IMR-90 (cell line): ENCODE measurements around the gene COX6B1. TPM values are rescaled to one million over a fixed set of nuclear protein-coding genes. Genes with fewer than 3 reads are reported as not detected.

Experiments
- ATAC-seq: fragments of 200-7000 bp; cut with Tn5 transposase; 2 replicates; pipeline ENCODE4 v1.9.1; 2020; ENCODE audit warnings: low read depth, mild to moderate bottlenecking, moderate library complexity
- BruUV-seq: library from RNA; stranded (reverse); fragments of 400-500 nt; replicated peaks from 2 replicates; lab custom pipeline; 2021; lab: Mats Ljungman, UMichigan
- CTCF ChIA-PET: fragments of 300-600 bp; formaldehyde crosslinking; extraction: SDS; loops from one replicate; lab custom pipeline; 2021; ENCODE audit warnings: antibody characterized with exemption; lab: Yijun Ruan, JAX
- POLR2A ChIA-PET: fragments of 300-600 bp; sonication (Branson Sonifier 250); formaldehyde crosslinking; loops from one replicate; lab custom pipeline; 2022; ENCODE audit warnings: antibody characterized with exemption; ENCODE audit not compliant: unreplicated experiment; lab: Charles Lee
- DNase-seq: peaks from one replicate; pipeline ENCODE4 v3.0.0; 2013
- H2AFZ ChIP-seq: replicated peaks from 2 replicates; pipeline ENCODE3; 2013; ENCODE audit warnings: low read length, mild to moderate bottlenecking; ENCODE audit not compliant: poor library complexity
- H2AK5ac ChIP-seq: 2 replicates; pipeline ENCODE4 v1.6.1; 2013; ENCODE audit warnings: low read depth, low read length, inconsistent platforms
- H2AK9ac ChIP-seq: replicated peaks from 2 replicates; pipeline ENCODE3; 2013; ENCODE audit warnings: mild to moderate bottlenecking, low read depth, low read length, moderate library complexity; ENCODE audit not compliant: poor library complexity
- H2BK120ac ChIP-seq: 2 replicates; pipeline ENCODE4 v1.6.1; 2013; ENCODE audit warnings: low read depth, low read length, inconsistent platforms
- H2BK15ac ChIP-seq: 3 replicates; pipeline ENCODE4 v1.6.1; 2013; ENCODE audit warnings: low read depth, low read length, inconsistent platforms
- H2BK20ac ChIP-seq: 2 replicates; pipeline ENCODE4 v1.6.1; 2013; ENCODE audit warnings: low read depth, mild to moderate bottlenecking, inconsistent platforms, low read length, moderate library complexity
- H2BK5ac ChIP-seq: 2 replicates; pipeline ENCODE4 v1.6.1; 2013; ENCODE audit warnings: mild to moderate bottlenecking, low read depth, low read length, inconsistent platforms; ENCODE audit not compliant: poor library complexity, severe bottlenecking
- H3K14ac ChIP-seq: replicated peaks from 2 replicates; pipeline ENCODE4 v1.6.1; 2013; ENCODE audit warnings: low read depth, low read length, inconsistent platforms
- H3K18ac ChIP-seq: 2 replicates; pipeline ENCODE4 v1.6.1; 2013; ENCODE audit warnings: low read depth, low read length, control low read depth
- H3K23ac ChIP-seq: 2 replicates; pipeline ENCODE4 v1.6.1; 2013; ENCODE audit warnings: low read depth, low read length, inconsistent platforms
- H3K27ac ChIP-seq: 2 replicates; pipeline ENCODE4 v1.5.1; 2013; ENCODE audit warnings: mild to moderate bottlenecking, control low read depth, low read length; ENCODE audit not compliant: insufficient read depth
- H3K27me3 ChIP-seq: 2 replicates; pipeline ENCODE4 v1.6.1; 2013; ENCODE audit warnings: low read length; ENCODE audit not compliant: control insufficient read depth, insufficient read depth
- H3K36me3 ChIP-seq: 2 replicates; pipeline ENCODE4 v1.6.1; 2013; ENCODE audit warnings: low read length, mixed read lengths; ENCODE audit not compliant: control insufficient read depth, insufficient read depth
- H3K4ac ChIP-seq: 2 replicates; pipeline ENCODE4 v1.6.1; 2013; ENCODE audit warnings: low read depth, low read length, inconsistent platforms
- H3K4me1 ChIP-seq: 2 replicates; pipeline ENCODE4 v1.6.1; 2013; ENCODE audit warnings: low read length, mixed read lengths; ENCODE audit not compliant: control insufficient read depth, insufficient read depth
- H3K4me2 ChIP-seq: 2 replicates; pipeline ENCODE4 v1.6.1; 2013; ENCODE audit warnings: low read depth, mild to moderate bottlenecking, control low read depth, low read length, moderate library complexity
- H3K4me3 ChIP-seq: 2 replicates; pipeline ENCODE4 v1.5.1; 2013; ENCODE audit warnings: low read depth, mild to moderate bottlenecking, control low read depth, low read length, moderate library complexity; ENCODE audit not compliant: insufficient read depth
- H3K56ac ChIP-seq: 2 replicates; pipeline ENCODE4 v1.6.1; 2013; ENCODE audit warnings: low read length, inconsistent platforms; ENCODE audit not compliant: insufficient read depth; ENCODE audit errors: extremely low read depth
- H3K79me1 ChIP-seq, 2 experiments: 2 replicates each; pipeline ENCODE4 v1.6.1; 2013; ENCODE audit warnings: low read length in 2 of 2, inconsistent platforms in 1 of 2, low read depth in 1 of 2
- H3K9ac ChIP-seq: 2 replicates; pipeline ENCODE4 v1.6.1; 2013; ENCODE audit warnings: low read depth, low read length, control low read depth
- H3K9me1 ChIP-seq: 2 replicates; pipeline ENCODE4 v1.6.1; 2013; ENCODE audit warnings: low read length, inconsistent platforms; ENCODE audit not compliant: insufficient read depth
- H3K9me3 ChIP-seq: 2 replicates; pipeline ENCODE4 v1.6.1; 2013; ENCODE audit warnings: low read length; ENCODE audit not compliant: control insufficient read depth, insufficient read depth
- H4K20me1 ChIP-seq: 2 replicates; pipeline ENCODE4 v1.6.1; 2013; ENCODE audit warnings: low read length, inconsistent platforms; ENCODE audit not compliant: insufficient read depth
- H4K5ac ChIP-seq: 2 replicates; pipeline ENCODE4 v1.6.1; 2013; ENCODE audit warnings: mild to moderate bottlenecking, low read depth, low read length, control low read depth
- H4K8ac ChIP-seq, 2 experiments: 2 replicates each; pipeline ENCODE4 v1.6.1; 2013; ENCODE audit warnings: low read depth in 2 of 2, low read length in 2 of 2, control low read depth in 1 of 2, inconsistent platforms in 1 of 2
- H4K91ac ChIP-seq: 2 replicates; pipeline ENCODE4 v1.6.1; 2013; ENCODE audit warnings: low read depth, low read length, inconsistent platforms; ENCODE audit not compliant: insufficient read depth
- BHLHE40 ChIP-seq: fragments of 150-350 bp; IDR thresholded peaks from 2 replicates; pipeline ENCODE4 v1.6.1; 2016; ENCODE audit warnings: mild to moderate bottlenecking, low read depth, low read length
- CEBPB ChIP-seq: IDR thresholded peaks from 2 replicates; pipeline ENCODE4 v1.6.1; 2012; ENCODE audit warnings: low read depth, low read length, improper control_type of control experiment
- CHD1 ChIP-seq: IDR thresholded peaks from 2 replicates; pipeline ENCODE4 v1.6.1; 2012; ENCODE audit warnings: low read depth, low read length, improper control_type of control experiment
- FOS ChIP-seq: fragments of 150-350 bp; IDR thresholded peaks from 2 replicates; pipeline ENCODE4 v1.6.1; 2016; ENCODE audit warnings: low read depth, low read length
- MAFK ChIP-seq: IDR thresholded peaks from 2 replicates; pipeline ENCODE4 v1.6.1; 2012; ENCODE audit warnings: low read depth, low read length, improper control_type of control experiment
- MAZ ChIP-seq: IDR thresholded peaks from 2 replicates; pipeline ENCODE4 v1.6.1; 2012; ENCODE audit warnings: low read depth, mild to moderate bottlenecking, low read length, improper control_type of control experiment, moderate library complexity, borderline replicate concordance
- MXI1 ChIP-seq: IDR thresholded peaks from 2 replicates; pipeline ENCODE4 v1.6.1; 2012; ENCODE audit warnings: low read depth, mild to moderate bottlenecking, low read length, moderate library complexity, borderline replicate concordance
- NFE2L2 ChIP-seq: fragments of 150-350 bp; IDR thresholded peaks from 2 replicates; pipeline ENCODE4 v1.6.1; 2016; ENCODE audit warnings: low read depth, mild to moderate bottlenecking, low read length
- POLR2A ChIP-seq: IDR thresholded peaks from 2 replicates; pipeline ENCODE4 v1.6.1; 2012; ENCODE audit warnings: mild to moderate bottlenecking, low read depth, low read length
- RAD21 ChIP-seq: IDR thresholded peaks from 2 replicates; pipeline ENCODE4 v1.6.1; 2012; ENCODE audit warnings: low read length, improper control_type of control experiment
- RCOR1 ChIP-seq: IDR thresholded peaks from 2 replicates; pipeline ENCODE4 v1.6.1; 2012; ENCODE audit warnings: mild to moderate bottlenecking, low read length, improper control_type of control experiment; ENCODE audit not compliant: insufficient replicate concordance
- RFX5 ChIP-seq: IDR thresholded peaks from 2 replicates; pipeline ENCODE4 v1.8.0; 2012; ENCODE audit warnings: low read depth, mild to moderate bottlenecking, low read length, moderate library complexity
- SMC3 ChIP-seq: fragments of 150-350 bp; IDR thresholded peaks from 2 replicates; pipeline ENCODE4 v1.6.1; 2016; ENCODE audit warnings: low read depth, mild to moderate bottlenecking, antibody characterized with exemption, low read length, moderate library complexity
- WGBS, 2 experiments: methylation state at CpG; one replicate each; pipeline versions ENCODE4 v1.1.5 to v1.1.7; 2013; ENCODE audit warnings: missing lambda C conversion rate in 2 of 2; ENCODE audit not compliant: insufficient read length in 1 of 2; ENCODE audit errors: extremely low coverage in 2 of 2; 5-methylcytosine and 5-hydroxymethylcytosine counted together
- dilution Hi-C: fragments of 300-500 bp; cut with HindIII; formaldehyde crosslinking; loops from one replicate; pipeline ENCODE4 v1.14.3; 2018; ENCODE audit warnings: low sequenced_read_pairs; ENCODE audit not compliant: unreplicated experiment
- in situ Hi-C: fragments of 300-500 bp; cut with MboI; formaldehyde crosslinking; loops from 3 replicates; pipeline ENCODE4 v1.14.3; 2019; ENCODE audit warnings: low sequenced_read_pairs, inconsistent platforms, mixed read lengths
- intact Hi-C: fragments of 100-400 bp; cut with micrococcal nuclease; formaldehyde crosslinking; loops from 2 replicates; pipeline ENCODE4 v1.10.0; 2022
- polyA plus RNA-seq, 3 experiments: library from polyadenylated mRNA; depleted of rRNA; stranded (reverse); fragments of >200 nt; gene quantifications; 2 replicates each; pipeline ENCODE4 v1.2.3, GENCODE V29; 2012; ENCODE audit warnings: low replicate concordance in 1 of 3
- total RNA-seq: library from RNA; depleted of rRNA; stranded (reverse); fragments of >200 nt; gene quantifications from 2 replicates; pipeline ENCODE4 v1.2.3, GENCODE V29; 2012
- TF ChIP-seq, protein P1 (sequence below): fragments of 150-350 bp; IDR thresholded peaks from 2 replicates; pipeline ENCODE4 v1.6.1; 2017; ENCODE audit warnings: mild to moderate bottlenecking, antibody characterized with exemption, low read length, low read depth
- TF ChIP-seq, protein P2 (sequence below): conservative IDR thresholded peaks from 2 replicates; pipeline ENCODE4 v1.5.1; 2012; ENCODE audit warnings: mild to moderate bottlenecking, low read depth, low read length, improper control_type of control experiment
- TF ChIP-seq, protein P3 (sequence below): fragments of 150-350 bp; IDR thresholded peaks from 2 replicates; pipeline ENCODE4 v1.6.1; 2016; ENCODE audit warnings: low read depth, mild to moderate bottlenecking, low read length, moderate library complexity, borderline replicate concordance

The COX6B1 gene
- total and polyA plus RNA-seq, 2 of the 4 experiments (the other 2 are of a cell fraction): 914 to 983 TPM

DNA sequence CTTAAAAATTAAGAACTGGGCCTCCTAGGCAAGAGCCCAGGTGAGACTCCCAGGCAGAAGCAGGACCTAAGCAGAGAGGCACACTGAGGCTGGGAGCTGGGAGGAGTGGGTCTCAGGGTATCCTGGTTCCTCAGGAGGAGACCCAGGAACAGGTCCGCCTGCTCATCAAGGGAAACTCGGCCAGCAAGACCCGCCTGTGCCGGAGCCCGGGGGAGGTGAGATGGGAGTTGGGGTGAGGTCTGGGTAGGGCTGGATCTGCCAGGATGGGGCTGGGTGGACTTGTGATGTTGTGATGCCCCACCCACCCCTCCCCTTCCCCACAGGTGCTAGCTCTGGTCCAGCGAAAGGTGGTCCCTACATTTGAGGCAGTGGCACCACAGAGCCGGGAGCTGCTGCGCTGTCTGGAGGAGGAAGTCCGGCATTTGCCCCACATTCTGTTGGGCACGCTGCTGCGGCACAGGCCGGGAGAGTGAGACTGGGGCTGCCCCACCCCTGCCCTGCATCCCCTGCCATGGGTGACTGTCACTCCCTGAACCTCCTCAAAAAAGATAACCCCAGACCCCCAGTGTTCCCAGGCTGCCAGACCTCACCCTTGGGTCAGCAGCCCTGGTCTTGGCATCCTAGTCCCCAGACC, 28.7 kb upstream of the COX6B1 start:
- no peak overlapping the region for H3K4me3 ChIP-seq
- no peaks in the 10 kb centered on the region for H3K27me3 ChIP-seq
- no peak overlapping the region for H2BK5ac ChIP-seq
- H3K23ac ChIP-seq: no peak overlapping the region
- H4K20me1 ChIP-seq: no peaks in the 10 kb centered on the region
- no peak overlapping the region for H3K56ac ChIP-seq
- no peak overlapping the region for H3K27ac ChIP-seq
- H3K9me3 ChIP-seq: no peaks in the 10 kb centered on the region
- TF ChIP-seq, protein P1, sequence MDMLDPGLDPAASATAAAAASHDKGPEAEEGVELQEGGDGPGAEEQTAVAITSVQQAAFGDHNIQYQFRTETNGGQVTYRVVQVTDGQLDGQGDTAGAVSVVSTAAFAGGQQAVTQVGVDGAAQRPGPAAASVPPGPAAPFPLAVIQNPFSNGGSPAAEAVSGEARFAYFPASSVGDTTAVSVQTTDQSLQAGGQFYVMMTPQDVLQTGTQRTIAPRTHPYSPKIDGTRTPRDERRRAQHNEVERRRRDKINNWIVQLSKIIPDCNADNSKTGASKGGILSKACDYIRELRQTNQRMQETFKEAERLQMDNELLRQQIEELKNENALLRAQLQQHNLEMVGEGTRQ: no peak
- no peak for TF ChIP-seq RAD21
- no peak for TF ChIP-seq CHD1
- no peak for TF ChIP-seq CEBPB
- no peak for TF ChIP-seq MAFK
- TF ChIP-seq, protein P2, sequence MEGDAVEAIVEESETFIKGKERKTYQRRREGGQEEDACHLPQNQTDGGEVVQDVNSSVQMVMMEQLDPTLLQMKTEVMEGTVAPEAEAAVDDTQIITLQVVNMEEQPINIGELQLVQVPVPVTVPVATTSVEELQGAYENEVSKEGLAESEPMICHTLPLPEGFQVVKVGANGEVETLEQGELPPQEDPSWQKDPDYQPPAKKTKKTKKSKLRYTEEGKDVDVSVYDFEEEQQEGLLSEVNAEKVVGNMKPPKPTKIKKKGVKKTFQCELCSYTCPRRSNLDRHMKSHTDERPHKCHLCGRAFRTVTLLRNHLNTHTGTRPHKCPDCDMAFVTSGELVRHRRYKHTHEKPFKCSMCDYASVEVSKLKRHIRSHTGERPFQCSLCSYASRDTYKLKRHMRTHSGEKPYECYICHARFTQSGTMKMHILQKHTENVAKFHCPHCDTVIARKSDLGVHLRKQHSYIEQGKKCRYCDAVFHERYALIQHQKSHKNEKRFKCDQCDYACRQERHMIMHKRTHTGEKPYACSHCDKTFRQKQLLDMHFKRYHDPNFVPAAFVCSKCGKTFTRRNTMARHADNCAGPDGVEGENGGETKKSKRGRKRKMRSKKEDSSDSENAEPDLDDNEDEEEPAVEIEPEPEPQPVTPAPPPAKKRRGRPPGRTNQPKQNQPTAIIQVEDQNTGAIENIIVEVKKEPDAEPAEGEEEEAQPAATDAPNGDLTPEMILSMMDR: no peak
- TF ChIP-seq MAZ: no peak
- TF ChIP-seq POLR2A: no peak
- no peak for TF ChIP-seq BHLHE40
- TF ChIP-seq NFE2L2: no peak
- no peak for TF ChIP-seq RCOR1
- no peak for TF ChIP-seq SMC3
- TF ChIP-seq MXI1: no peak
- no peak for TF ChIP-seq FOS
- TF ChIP-seq, protein P3, sequence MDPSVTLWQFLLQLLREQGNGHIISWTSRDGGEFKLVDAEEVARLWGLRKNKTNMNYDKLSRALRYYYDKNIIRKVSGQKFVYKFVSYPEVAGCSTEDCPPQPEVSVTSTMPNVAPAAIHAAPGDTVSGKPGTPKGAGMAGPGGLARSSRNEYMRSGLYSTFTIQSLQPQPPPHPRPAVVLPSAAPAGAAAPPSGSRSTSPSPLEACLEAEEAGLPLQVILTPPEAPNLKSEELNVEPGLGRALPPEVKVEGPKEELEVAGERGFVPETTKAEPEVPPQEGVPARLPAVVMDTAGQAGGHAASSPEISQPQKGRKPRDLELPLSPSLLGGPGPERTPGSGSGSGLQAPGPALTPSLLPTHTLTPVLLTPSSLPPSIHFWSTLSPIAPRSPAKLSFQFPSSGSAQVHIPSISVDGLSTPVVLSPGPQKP: no peak
- no peak for TF ChIP-seq RFX5
- no peak overlapping the region for H4K5ac ChIP-seq
- ChIA-PET POLR2A (no interaction called here), CTCF (no interaction called here)
- no peak overlapping the region for H2BK15ac ChIP-seq
- no peak overlapping the region for H2BK120ac ChIP-seq
- dilution Hi-C loops: no loop called here
- no peak overlapping the region for H2AK9ac ChIP-seq
- no peak overlapping the region for H3K4ac ChIP-seq
- peaks cover 9% of the 10 kb centered on the region; the same call in 1 of the 2 replicates for H3K36me3 ChIP-seq
- H3K18ac ChIP-seq: no peak overlapping the region
- H2BK20ac ChIP-seq: no peak overlapping the region
- in situ Hi-C loops: no loop called here
- no peak overlapping the region for H4K91ac ChIP-seq
- no peak overlapping the region for H4K8ac ChIP-seq
- no peak overlapping the region for H3K4me2 ChIP-seq
- H3K4me1 ChIP-seq: no peaks in the 10 kb centered on the region
- intact Hi-C loops: no loop called here
- 100% methylated on average over 4 of the region's 12 CpGs; no CpG with 5 or more reads in 1 of the 2 experiments for WGBS, 2 experiments
- H3K9ac ChIP-seq: no peak overlapping the region
- H2AFZ ChIP-seq: no peak overlapping the region
- H3K9me1 ChIP-seq: no peaks in the 10 kb centered on the region
- H2AK5ac ChIP-seq: no peak overlapping the region
- H3K79me1 ChIP-seq: no peaks in the 10 kb centered on the region
- ATAC-seq: no peak
- DNase-seq: no peak
- no TSS peak for BruUV-seq
- no peak overlapping the region for H3K14ac ChIP-seq
